ENCODE results near the gene EFHD1.
"Not testable (repeated sequence)": the region's sequence is repeated elsewhere in the genome, so short reads cannot be mapped to it uniquely, and the experiment has no call there.

The EFHD1 gene

GRCh38 chr2:232697059-232697806, 63.8 kb downstream of the EFHD1 start, which contains the start of gene GIGYF2:
Gene GIGYF2, plus strand, starts transcription at chr2:232697331. Its CDS starts 37,867 bp downstream, at chr2:232735198.
- peak; percentile 90 to 93 for DNase-seq

- DNase-seq, result peak in 1 of 2 experiments; percentile 3
Measured at GRCh38 chr2:232697807-232698110, 64.4 kb downstream of the EFHD1 start.

GRCh38 chr2:232698556-232699091, 65.2 kb downstream of the EFHD1 start:
- no peak for DNase-seq

- DNase-seq, result no peak
Measured at GRCh38 chr2:232699110-232699509, 65.7 kb downstream of the EFHD1 start.

GRCh38 chr2:232700154-232700553, 66.8 kb downstream of the EFHD1 start:
- no peak for DNase-seq

GRCh38 chr2:232707076-232707475, 73.7 kb downstream of the EFHD1 start:
- no peak for DNase-seq

- DNase-seq, result no peak
Measured at GRCh38 chr2:232713505-232713904, 80.1 kb downstream of the EFHD1 start.

GRCh38 chr2:232714969-232715368, 81.6 kb downstream of the EFHD1 start:
- DNase-seq, result no peak

- not testable (repeated sequence) for DNase-seq
Measured at GRCh38 chr2:232720056-232720455, 86.7 kb downstream of the EFHD1 start.

GRCh38 chr2:232721261-232721660, 87.9 kb downstream of the EFHD1 start:
- DNase-seq, result no peak

- DNase-seq, result no peak
Measured at GRCh38 chr2:232721882-232722281, 88.5 kb downstream of the EFHD1 start.

- DNase-seq, result no peak
Measured at GRCh38 chr2:232723027-232723426, 89.6 kb downstream of the EFHD1 start.

GRCh38 chr2:232728785-232729184, 95.4 kb downstream of the EFHD1 start:
- no peak for DNase-seq

GRCh38 chr2:232731470-232731869, 98.1 kb downstream of the EFHD1 start:
- no peak for DNase-seq

Data from SHP77 (cell line).